ENCODE data around the gene CACNG5.
A peak's percentile ranks its signal among the peaks of the same experiment; 100 is the strongest.

CACNG5 gene

DNA sequence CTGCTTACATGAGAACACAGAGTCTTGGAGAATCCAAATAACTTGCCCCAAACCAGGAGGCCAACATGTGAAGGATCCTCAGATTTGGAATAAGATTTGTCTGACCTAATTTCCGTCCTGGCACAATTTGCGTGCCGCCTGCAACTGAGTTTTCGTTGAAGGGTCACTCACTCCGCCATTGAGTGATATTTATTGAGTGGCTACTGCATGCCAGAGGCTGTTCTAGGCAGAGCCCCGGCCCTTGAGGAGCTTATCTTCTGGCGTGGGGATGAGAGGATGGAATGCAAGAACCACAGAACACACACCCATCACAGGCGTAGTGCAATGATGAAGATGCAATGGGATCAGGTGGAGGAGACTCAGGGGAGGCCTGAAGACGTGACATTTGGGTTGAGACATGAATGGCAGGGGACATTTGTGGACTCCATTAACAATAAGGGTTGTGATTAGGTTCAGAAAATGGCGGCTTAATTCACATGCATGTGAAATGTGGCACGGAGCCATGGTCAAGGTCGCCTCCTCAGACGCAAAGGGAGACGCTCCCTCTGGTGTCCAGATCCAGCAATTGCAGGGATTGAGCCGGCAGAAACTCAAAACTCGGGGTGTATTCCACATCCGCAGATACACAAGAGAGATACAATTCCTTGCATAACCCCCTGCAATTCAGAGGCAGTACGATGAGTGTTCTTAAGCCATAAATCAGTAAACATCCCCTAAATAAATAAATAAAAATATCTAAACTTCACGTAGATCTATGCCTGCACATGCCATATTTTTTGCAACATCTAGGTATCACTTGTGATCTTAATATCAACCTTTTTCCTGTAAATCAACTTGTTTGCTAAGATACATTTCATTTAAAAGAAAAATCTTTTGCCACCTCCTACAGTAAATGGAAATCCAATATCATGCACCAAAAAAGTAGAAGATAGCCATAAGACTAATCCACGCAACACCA is 71.7 kb downstream of the CACNG5 start:
- peak; percentile 47 to 60 for DNase-seq (ENCODE audit: low read depth in 2 of 2)

DNA sequence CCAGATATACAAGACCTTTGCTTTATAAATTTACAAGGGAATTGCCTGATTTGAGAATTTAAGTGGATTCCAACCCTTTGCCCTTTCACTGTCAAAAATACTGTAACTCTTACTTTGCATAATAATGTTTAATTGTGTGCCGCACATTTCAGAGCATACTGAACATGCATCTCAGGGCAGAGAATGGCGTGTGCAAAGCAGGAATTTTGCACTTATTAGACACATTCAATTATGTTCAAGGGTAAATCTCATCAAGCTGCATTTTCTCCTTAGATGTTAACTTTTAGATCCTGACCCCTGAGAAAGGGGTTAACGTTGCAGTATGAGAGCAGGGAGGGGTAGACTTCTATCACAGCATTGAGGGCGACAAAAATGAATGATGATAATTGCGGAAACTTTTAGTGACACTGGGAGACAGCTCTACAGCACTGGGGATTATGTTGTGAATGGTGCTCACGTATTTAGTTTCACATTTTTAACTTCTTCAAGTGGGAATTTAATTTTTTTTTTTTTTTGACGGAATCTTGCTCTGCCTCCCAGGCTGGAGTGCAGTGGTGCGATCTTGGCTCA is 75.0 kb downstream of the CACNG5 start:
- DNase-seq (ENCODE audit: low read depth in 2 of 2), result no peak

DNA sequence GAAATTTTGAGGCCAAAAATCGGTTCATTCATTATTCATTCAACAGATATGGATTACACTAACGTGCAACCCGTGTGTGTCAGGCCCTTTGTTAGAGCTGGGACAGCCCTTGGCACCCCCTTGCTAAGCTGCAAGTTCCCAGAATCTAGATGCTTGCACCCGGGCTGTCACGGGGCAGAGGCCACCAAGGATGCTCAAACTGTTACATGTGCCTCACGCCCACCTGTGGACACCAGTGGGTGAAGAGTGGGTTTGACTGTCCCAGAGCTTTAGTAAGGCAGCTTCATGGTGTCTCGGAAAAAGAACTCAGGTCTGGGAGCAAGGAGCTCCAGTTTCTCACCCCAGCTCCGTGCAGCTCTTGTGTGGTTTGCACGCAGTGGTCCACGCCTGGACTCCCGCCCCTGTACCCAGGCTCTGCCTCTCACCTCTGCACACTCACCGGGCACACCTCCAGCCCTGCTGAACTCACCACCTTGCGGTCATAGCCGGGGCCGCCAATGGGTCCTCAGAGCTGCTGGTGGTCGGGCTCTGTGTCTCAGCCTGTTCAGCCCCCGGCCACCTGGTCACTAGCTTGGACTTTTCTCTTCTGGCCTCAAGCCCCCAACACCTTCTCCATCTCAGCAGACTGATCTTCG is 75.9 kb downstream of the CACNG5 start:
- no peak for DNase-seq (ENCODE audit: low read depth in 2 of 2)

DNA sequence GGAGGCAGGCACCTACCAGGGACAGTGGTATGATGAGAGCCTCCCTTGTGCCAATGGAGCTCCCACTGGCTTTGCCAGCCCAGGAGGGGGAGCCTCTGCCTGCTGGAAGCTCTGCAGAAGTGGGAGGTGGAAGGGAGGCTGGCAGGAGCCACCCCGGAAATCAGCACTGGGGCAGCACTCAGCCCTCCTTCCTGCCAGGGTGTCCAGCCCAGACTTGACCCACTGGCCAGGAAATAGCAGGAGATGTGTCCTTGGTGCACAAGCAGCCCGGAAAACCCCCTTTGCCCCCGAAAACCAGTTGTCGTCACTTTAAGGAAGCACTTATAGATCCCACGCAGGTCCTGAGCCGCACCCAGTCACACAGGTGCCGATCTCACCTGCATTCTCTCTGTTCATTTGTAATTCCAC is 80.3 kb downstream of the CACNG5 start:
- DNase-seq (ENCODE audit: low read depth in 2 of 2), result no peak

DNA sequence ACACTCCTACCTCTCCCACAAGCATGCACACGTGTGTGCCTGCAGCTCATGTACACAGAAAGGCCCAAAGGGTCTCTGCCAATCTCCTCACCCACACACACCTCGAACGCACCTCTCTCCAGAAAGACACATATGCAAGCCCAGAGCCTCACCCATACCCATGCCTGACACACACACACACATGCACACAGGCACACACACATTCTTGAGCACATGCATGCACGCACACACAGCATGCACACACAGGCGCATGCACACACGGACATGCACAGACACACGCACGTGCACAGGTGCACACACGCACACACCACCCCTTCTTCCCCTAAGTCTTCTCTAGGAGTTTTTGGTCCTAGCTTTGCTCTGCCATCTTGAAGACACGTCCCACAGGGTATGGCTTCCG is 80.9 kb downstream of the CACNG5 start:
- DNase-seq (ENCODE audit: low read depth in 2 of 2), result no peak

DNA sequence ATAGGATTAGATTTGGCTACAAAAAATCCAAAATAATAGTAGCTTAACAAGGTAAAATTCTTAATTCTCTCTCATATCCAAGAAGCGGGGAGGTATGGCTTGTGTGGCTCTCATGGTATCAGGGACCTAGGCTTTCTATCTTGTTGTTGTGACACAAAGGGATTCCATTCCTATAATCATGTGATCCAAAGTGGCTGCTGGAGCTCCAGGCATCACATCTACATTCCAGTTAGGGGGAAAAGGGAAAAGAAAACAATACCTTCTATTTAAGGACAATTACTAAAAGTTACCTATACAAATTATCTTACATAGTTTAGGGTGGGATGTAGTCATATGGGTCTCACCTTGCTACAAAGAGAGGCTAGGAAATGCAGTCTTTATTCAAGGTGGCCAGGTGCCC is 82.0 kb downstream of the CACNG5 start:
- DNase-seq (ENCODE audit: low read depth in 2 of 2), result no peak

DNA sequence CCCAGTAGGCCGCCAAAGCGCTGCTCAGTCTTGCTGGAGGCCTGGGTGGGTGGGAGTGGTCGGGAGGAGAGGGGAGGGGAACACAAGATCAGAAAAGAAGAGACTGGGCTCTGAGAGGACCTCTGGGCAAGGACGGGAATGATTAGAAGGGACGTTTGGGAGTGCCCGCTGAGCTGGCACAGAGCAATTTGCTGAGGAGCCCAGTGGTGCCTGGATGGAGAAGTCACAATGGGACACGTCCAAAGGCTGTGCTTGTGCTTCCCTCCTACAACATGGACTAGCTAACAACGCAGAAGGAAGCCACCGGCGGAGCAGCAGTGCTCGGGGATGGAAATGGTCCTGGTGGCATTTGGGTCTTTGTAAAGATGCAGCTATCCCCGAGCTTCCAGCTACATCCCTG is 84.0 kb downstream of the CACNG5 start:
- no peak for DNase-seq (ENCODE audit: low read depth in 2 of 2)

DNA sequence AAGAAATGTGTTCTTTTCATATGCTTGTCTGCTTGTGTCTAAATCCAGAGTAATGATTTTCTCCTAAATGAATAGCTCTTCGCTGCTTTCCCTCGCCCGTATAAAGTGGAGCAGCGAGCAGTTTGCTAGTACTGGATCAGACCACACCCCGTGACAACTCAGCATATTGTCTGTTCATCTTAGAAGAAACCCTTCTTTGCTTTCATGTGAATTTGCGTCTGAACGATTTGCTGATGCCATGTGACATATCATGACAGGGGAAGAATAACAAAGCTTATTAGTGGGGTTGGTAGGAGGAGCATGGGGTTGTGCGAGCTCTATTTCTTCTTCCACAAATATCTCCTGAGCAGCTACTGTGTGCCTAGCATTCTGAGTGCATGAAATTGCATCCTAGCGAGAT is 85.5 kb downstream of the CACNG5 start:
- DNase-seq (ENCODE audit: low read depth in 2 of 2), result no peak

DNA sequence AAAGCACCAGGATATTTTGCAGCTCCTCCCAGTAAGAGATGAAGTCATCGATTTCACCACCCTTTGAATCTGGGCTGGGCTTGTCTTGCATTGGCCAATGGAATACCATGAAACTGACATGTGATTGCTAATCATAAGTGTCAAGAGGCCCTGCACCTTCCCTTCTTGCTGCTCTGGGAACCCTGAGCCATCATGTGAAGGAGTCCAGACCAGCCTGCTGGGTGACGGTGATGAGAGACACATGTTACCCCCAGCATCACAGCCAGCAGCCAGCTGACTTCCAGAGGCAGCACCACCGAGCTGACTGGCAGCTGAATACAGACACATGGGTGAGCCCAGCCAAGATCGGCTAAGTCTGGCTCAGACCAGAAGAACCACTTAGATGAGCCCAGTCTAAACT is 86.0 kb downstream of the CACNG5 start:
- no peak for DNase-seq (ENCODE audit: low read depth in 2 of 2)

DNA sequence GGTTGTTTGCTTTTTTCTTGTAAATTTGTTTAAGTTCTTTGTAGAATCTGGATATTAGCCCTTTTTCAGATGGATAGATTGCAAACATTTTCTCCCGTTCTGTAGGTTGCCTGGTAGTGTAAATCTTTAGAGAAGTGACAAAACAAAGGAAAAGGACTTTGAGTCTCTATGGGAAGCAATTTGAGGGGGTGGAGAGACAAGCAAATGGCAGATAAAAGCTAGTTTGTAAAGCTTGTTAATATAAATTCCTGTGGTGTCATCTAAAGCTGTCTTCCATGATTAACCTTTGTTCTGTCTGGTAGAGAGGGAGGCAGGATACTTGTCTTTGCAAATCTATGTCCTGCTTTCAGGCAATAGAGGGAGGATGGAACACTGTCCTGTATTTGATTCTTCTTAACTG is 89.0 kb downstream of the CACNG5 start:
- DNase-seq (ENCODE audit: low read depth in 2 of 2), result no peak

DNA sequence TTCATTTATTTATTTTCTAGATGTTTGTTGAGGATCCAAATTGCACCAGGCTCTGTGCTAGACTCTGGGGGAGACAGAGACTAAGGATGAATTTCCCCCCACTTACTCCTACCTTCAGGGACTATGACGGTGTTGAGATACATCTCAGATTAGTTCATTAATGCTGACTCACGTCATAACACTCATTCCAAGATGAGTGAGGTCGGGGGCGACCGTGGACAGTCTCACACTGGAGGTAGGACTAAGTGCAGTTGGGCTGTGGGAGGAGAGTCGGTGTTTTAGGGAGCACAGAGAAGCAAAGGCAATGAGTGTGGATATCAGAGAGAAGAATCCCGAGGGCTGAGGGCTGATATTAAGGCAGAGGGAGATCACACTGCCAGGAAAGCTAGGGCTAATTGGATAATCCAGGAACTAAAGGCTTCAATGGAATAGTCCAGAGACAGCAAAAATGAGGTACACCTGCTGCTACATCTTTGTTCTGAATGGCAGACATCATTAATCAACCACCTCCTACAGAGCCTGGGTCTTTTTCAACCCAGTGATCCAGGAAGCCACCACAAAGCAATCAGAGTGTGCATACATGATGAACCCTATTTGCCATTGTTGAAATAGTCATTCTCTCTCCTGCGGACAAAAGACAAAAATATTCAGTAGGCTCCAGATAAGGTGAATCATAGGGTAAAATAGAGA is 91.0 kb downstream of the CACNG5 start:
- no peak for DNase-seq (ENCODE audit: low read depth in 2 of 2)

DNA sequence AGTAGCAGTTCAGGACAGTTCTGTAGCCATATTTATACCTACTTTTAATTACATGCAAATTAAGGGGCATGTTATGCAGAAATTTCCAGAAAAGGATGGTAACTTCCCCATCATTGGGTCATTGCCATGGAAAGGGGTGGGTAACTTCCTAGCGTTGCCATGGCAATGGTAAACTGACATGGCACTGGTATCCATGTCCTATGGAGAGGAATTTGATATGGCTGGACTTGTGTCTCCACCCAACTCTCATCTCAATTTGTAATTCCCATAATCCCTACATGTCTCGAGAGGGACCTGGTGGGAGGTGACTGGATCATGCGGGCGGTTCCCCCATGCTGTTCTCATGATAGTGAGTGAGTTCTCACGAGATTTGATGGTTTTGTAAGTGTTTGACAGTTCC is 94.0 kb downstream of the CACNG5 start:
- DNase-seq (ENCODE audit: low read depth in 2 of 2), result no peak

DNA sequence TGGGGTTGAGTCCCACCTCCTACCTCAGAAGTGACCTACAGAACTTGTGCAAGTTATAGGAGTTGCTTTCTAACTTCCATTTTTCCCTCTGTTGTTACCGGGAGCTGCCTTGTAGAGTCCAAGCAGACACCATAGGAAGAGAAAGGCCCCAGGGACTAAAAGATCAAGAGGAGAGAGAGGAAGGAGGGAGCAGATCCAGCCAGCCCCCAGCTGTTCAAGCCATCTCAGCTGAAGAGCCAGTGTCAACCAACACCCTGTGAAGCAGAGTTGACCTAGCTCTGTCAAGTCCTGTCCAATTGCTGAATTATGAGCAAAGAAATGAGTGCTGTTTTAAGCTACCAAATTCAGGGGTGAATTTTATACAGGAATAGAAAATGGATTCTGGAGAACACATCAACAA is 94.7 kb downstream of the CACNG5 start:
- DNase-seq (ENCODE audit: low read depth in 2 of 2), result no peak

DNA sequence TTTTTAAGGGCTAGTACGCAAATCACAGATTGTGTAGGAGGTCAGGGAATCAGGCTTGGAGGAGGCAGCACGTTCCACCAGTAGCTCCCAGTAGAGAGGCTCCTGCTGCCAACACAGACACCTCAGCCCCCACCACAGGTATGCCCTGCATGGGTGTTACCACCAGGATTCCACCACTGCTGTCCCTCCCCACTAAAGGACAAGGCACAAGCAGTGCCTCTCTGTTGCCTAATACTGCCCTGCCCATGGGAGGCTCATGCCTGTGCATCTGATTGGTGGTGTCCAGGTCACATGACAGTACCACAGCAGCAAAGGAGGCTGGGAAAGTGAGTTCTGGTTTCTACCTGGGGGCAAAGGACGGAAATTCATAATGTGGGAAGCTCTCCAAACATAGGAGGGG is 96.0 kb downstream of the CACNG5 start:
- DNase-seq (ENCODE audit: low read depth in 2 of 2), result no peak

DNA sequence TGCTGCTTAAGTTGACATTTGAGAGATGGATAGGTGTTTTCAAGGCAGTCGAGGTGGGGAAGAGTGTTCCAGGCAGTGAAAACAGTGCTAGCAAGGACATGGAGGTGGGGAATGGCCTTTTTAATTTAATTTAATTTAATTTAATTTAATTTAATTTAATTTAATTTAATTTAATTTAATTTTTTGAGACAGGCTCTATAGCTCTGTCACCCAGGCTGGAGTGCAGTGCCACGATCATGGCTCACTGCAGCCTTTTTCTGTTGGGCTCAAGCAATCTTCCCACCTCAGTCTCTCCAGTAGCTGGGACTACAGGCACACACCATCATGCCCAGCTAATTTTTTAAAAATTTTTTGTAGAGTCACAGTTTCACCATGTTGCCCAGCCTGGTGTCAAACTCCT is 97.4 kb downstream of the CACNG5 start:
- no peak for DNase-seq (ENCODE audit: low read depth in 2 of 2)

DNA sequence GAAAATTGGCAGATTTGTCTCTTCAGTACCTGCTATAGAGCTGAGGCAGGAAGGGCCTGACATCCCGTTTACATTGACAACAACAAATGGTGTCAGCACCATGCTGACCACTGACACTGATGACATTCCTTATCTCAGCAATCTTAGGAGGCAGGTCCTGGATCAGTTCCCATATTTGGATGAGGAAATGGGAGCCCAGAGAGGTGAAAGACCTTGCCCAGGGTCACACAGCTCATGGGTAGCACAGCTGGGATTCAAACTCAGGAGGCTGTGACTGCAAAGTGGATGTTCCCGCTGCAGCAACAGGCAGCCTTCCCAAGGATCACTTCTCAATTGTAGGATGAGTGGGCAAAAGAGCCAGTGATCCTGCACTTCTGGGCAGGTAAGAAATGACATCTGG is 99.1 kb downstream of the CACNG5 start:
- DNase-seq (ENCODE audit: low read depth in 2 of 2), result no peak
